Measurements from ENCODE around the gene CAPN2. TPM values are rescaled to one million over a fixed set of nuclear protein-coding genes. Genes with fewer than 3 reads are reported as not detected.
"Not testable (repeated sequence)": the region's sequence is repeated elsewhere in the genome, so short reads cannot be mapped to it uniquely, and the experiment has no call there.

Gene CAPN2
- total and polyA plus RNA-seq, 2 donors (not counting 1 experiment from before 2014, with no cell fraction given), result 63.9 to 79.6 TPM

- Mint-ChIP-seq H3K4me1 (no peaks in the 10 kb centered on the region), H3K27ac (no peak overlapping the region), H3K27me3 (no peaks in the 10 kb centered on the region), H3K9me3 (ENCODE audit: insufficient read depth) (no peaks in the 10 kb centered on the region), H3K4me3 (no peak overlapping the region)
- H3K4me1 ChIP-seq (ENCODE audit: control insufficient read depth in 2 of 2, insufficient read depth in 2 of 2, low read length in 2 of 2), result no peaks in the 10 kb centered on the region
- H3K4me2 ChIP-seq (replicated peaks; ENCODE audit: low read depth, low read length, poor library complexity, severe bottlenecking), result no peak overlapping the region
- H3K9me3 ChIP-seq (ENCODE audit: control extremely low read depth in 1 of 3, control insufficient read depth in 2 of 3, insufficient read depth in 1 of 3, low read length in 2 of 3), result no peaks in the 10 kb centered on the region
- H3K4me3 ChIP-seq (ENCODE audit: control extremely low read depth in 1 of 5, extremely low read depth in 1 of 5, insufficient read depth in 1 of 5, low read depth in 2 of 5, low read length in 4 of 5), result no peak overlapping the region
- H2AFZ ChIP-seq (ENCODE audit: insufficient read depth, low read depth, low read length, poor library complexity, severe bottlenecking), result no peak overlapping the region
- no peaks in the 10 kb centered on the region for H3K27me3 ChIP-seq (replicated peaks in 1 of 4; ENCODE audit: control extremely low read depth in 1 of 4, control insufficient read depth in 3 of 4, insufficient read depth in 4 of 4, low read length in 3 of 4)
- DNase-seq (no peak), ATAC-seq (ENCODE audit: low read depth) (no peak)
- CTCF ChIA-PET, result interaction anchor here (1.0 kb wide), 1 partner anchor 47 kb away, joined by 3 read pairs; no protein-coding TSS in a partner anchor
- no peak overlapping the region for H3K9ac ChIP-seq (ENCODE audit: low read length)
- POLR2A ChIA-PET, result no interaction called here
- peaks cover 6 to 70% of the 10 kb centered on the region in 2 experiments for H3K36me3 ChIP-seq (replicated peaks in 1 of 2; ENCODE audit: control extremely low read depth in 1 of 2, control insufficient read depth in 1 of 2, extremely low read depth in 1 of 2, insufficient read depth in 2 of 2, low read length in 1 of 2)
- H3K79me2 ChIP-seq (ENCODE audit: control insufficient read depth, insufficient read depth, low read length), result no peaks in the 10 kb centered on the region
- no peaks in the 10 kb centered on the region for H4K20me1 ChIP-seq (ENCODE audit: control insufficient read depth, insufficient read depth, low read length, poor library complexity, severe bottlenecking)
- intact Hi-C loops (cut with micrococcal nuclease), result no loop called here
- no peak overlapping the region for H3K27ac ChIP-seq (ENCODE audit: low read length in 2 of 2)
- WGBS (ENCODE audit: insufficient coverage), result 97% methylated on average over 4 of the region's 7 CpGs
- TF ChIP-seq CTCF (IDR thresholded peaks at IDR 0.05), result no peak
- TF ChIP-seq EZH2 (IDR thresholded peaks at IDR 0.05; ENCODE audit: borderline replicate concordance, insufficient read depth, low read depth, low read length, poor library complexity, severe bottlenecking), result no peak
These were observed 90.9 kb downstream of the CAPN2 start for GRCh38 chr1:223803211-223803610.

- H3K4me3 ChIP-seq (ENCODE audit: control extremely low read depth in 1 of 5, extremely low read depth in 1 of 5, insufficient read depth in 1 of 5, low read depth in 2 of 5, low read length in 4 of 5); H3K27ac Mint-ChIP-seq; H3K9me3 ChIP-seq (ENCODE audit: control extremely low read depth in 1 of 3, control insufficient read depth in 2 of 3, insufficient read depth in 1 of 3, low read length in 2 of 3); ATAC-seq (ENCODE audit: low read depth); H3K9ac ChIP-seq (ENCODE audit: low read length); POLR2A ChIA-PET; H3K4me2 ChIP-seq (replicated peaks; ENCODE audit: low read depth, low read length, poor library complexity, severe bottlenecking); H4K20me1 ChIP-seq (ENCODE audit: control insufficient read depth, insufficient read depth, low read length, poor library complexity, severe bottlenecking); DNase-seq; H3K27ac ChIP-seq (ENCODE audit: low read length in 2 of 2); H3K9me3 Mint-ChIP-seq (ENCODE audit: insufficient read depth); H3K27me3 Mint-ChIP-seq; H3K4me1 ChIP-seq (ENCODE audit: control insufficient read depth in 2 of 2, insufficient read depth in 2 of 2, low read length in 2 of 2); H3K27me3 ChIP-seq (replicated peaks in 1 of 4; ENCODE audit: control extremely low read depth in 1 of 4, control insufficient read depth in 3 of 4, insufficient read depth in 4 of 4, low read length in 3 of 4); H3K4me3 Mint-ChIP-seq; H3K4me1 Mint-ChIP-seq; H2AFZ ChIP-seq (ENCODE audit: insufficient read depth, low read depth, low read length, poor library complexity, severe bottlenecking); H3K79me2 ChIP-seq (ENCODE audit: control insufficient read depth, insufficient read depth, low read length): not testable (repeated sequence)
- intact Hi-C loops (cut with micrococcal nuclease), result loop anchor here (5.0 kb wide), 1 partner anchor 37 kb away; the partner anchor contains the start of gene TP53BP2
- CTCF ChIA-PET, result interaction anchor here (3.5 kb wide), 1 partner anchor 14 kb away, joined by 19 read pairs; no protein-coding TSS in a partner anchor
- peaks cover 8 to 31% of the 10 kb centered on the region in 2 experiments for H3K36me3 ChIP-seq (replicated peaks in 1 of 2; ENCODE audit: control extremely low read depth in 1 of 2, control insufficient read depth in 1 of 2, extremely low read depth in 1 of 2, insufficient read depth in 2 of 2, low read length in 1 of 2)
- WGBS (ENCODE audit: insufficient coverage), result no CpG with 5 or more reads among the region's 4 CpGs
These were observed 97.6 kb downstream of the CAPN2 start for GRCh38 chr1:223809905-223810304.
